Mucosa of stomach (tissue), 1 donor: Measurements from ENCODE around the gene ATG5.
"Not testable (repeated sequence)": the region's sequence is repeated elsewhere in the genome, so short reads cannot be mapped to it uniquely, and the experiment has no call there.

Source experiments
- H3K27me3 ChIP-seq: one replicate; pipeline ENCODE4 v1.7.0; 2013; ENCODE audit warnings: mild to moderate bottlenecking, low read length; ENCODE audit not compliant: control insufficient read depth, insufficient read depth
- H3K36me3 ChIP-seq: one replicate; pipeline ENCODE4 v1.7.0; 2013; ENCODE audit warnings: low read length; ENCODE audit not compliant: control insufficient read depth, insufficient read depth
- H3K4me1 ChIP-seq: one replicate; pipeline ENCODE4 v1.7.0; 2013; ENCODE audit warnings: mild to moderate bottlenecking, low read length; ENCODE audit not compliant: control insufficient read depth, insufficient read depth
- H3K4me3 ChIP-seq: one replicate; pipeline ENCODE4 v1.7.0; 2013; ENCODE audit warnings: low read length
- H3K9ac ChIP-seq: one replicate; pipeline ENCODE4 v1.7.0; 2013; ENCODE audit warnings: mild to moderate bottlenecking, low read length, moderate library complexity
- H3K9me3 ChIP-seq: one replicate; pipeline ENCODE4 v1.7.0; 2013; ENCODE audit warnings: mild to moderate bottlenecking, low read length, moderate library complexity; ENCODE audit not compliant: control insufficient read depth
- donor health status: Pancreatic carcinoma.

ATG5 gene

DNA sequence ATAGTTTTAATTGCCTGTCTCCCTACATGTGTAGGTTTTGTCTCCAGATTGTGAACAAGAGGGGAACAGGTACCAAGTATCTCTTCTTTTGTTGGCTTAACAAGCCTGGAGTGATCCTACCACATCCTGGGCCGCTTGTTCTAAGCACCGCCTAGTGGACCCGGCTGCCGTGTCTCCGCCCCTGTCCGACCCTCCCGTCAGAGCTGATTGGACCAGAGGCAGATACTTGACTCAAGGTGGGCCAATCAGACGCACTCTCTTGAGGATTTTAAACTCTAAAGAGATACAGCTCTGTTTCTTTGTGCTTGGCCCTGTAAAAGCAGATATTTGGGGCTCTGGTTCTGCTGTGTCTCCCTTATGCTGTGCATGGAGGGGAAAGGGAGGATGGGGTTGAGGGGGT lies 171.2 kb downstream of the ATG5 start:
- Histone ChIP-seq H3K4me3 (no peak overlapping the region), H3K27me3 (no peaks in the 10 kb centered on the region), H3K9ac (no peak overlapping the region), H3K9me3 (no peaks in the 10 kb centered on the region), H3K36me3 (no peaks in the 10 kb centered on the region), H3K4me1 (no peaks in the 10 kb centered on the region)

DNA sequence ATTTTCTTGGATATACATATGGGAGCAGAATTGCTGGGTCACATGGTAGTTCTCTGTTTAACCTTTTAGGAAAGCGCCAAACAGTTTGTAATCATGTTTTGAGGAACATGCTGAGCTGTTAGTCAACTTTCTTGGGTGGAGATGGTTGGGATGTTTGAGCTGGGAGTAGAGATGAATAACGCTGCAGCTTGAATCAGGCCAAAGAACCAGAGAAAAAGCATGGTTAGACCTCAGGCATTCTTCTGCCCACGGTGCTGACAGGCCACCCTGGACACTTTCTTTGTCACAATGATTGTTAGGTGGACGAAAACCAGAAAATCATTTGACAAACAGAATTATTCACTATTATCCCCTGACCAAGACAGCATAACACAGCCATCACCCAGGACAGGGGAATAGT lies 172.6 kb downstream of the ATG5 start:
- H3K9me3 ChIP-seq = no peaks in the 10 kb centered on the region
- H3K4me1 ChIP-seq = no peaks in the 10 kb centered on the region
- no peaks in the 10 kb centered on the region for H3K27me3 ChIP-seq
- no peak overlapping the region for H3K9ac ChIP-seq
- H3K36me3 ChIP-seq = no peaks in the 10 kb centered on the region
- no peak overlapping the region for H3K4me3 ChIP-seq

DNA sequence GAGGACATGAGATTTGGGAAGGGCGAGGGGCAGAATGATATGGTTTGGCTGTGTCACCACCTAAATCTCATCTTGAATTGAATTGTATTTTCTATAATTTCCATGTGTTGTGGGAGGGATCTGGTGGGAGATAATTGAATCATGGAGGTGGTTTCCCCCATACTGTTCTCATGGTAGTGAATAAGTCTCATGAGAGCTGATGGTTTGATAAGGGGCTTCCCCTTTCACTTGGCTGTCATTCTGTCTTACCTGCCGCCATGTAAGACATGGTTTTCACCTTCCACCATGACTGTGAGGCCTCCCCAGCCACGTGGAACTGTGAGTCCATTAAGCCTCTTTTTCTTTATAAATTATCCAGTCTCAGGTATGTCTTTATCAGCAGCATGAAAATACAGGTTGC lies 173.1 kb downstream of the ATG5 start:
- not testable (repeated sequence) for H3K9ac ChIP-seq, H3K36me3 ChIP-seq, H3K9me3 ChIP-seq, H3K27me3 ChIP-seq, H3K4me3 ChIP-seq, H3K4me1 ChIP-seq

DNA sequence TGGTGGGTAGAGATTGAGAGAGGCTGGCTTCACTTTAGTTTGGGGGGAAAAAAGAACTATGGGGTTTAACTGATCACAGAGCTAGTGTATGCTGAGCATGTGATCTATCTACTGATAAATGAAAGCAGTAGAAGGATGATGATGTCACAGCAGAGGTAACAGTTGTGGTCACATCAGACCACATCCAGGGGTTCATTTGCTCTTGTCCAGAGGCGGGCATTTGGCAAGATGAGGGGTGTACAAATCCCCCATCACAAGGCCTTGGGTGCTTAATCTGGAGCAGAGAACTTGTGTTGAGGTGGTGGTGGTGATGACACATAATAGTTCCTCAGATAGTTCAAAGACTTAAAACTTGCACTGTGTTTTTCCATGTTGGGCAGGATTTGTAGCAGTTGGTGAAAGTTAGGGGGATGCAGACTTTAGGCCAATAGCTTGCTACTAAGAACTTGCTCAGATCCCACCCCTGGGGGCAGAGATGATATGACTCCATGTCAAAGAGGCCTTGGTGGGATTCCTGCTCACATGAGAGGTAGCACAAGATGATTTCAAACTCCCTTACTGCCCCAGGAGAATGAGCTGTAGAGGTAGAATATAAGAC lies 176.0 kb downstream of the ATG5 start:
- Histone ChIP-seq H3K4me3 (no peak overlapping the region), H3K27me3 (no peaks in the 10 kb centered on the region), H3K36me3 (no peaks in the 10 kb centered on the region), H3K9ac (no peak overlapping the region), H3K4me1 (no peaks in the 10 kb centered on the region), H3K9me3 (no peaks in the 10 kb centered on the region)

DNA sequence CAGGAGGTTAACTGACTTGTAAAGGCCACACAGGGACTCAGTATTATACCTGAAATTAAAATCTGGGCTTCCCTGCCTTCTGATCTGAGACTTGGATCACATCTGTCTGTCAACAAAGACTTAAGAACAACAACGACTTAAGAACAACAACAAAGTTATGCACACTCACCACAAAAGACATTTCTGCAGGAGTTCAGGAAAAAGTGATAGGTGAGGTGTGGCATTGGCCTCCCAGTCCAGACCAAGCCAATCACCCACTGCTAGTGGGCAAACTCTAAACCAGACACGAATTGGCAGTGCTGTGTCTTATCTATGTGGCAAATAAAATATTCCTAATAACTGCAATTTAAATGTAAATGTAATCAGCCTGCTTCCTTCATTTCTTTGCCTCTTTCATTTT lies 178.1 kb downstream of the ATG5 start:
- H3K9me3 ChIP-seq = no peaks in the 10 kb centered on the region
- no peaks in the 10 kb centered on the region for H3K27me3 ChIP-seq
- H3K4me1 ChIP-seq = no peaks in the 10 kb centered on the region
- H3K36me3 ChIP-seq = no peaks in the 10 kb centered on the region
- no peak overlapping the region for H3K9ac ChIP-seq
- no peak overlapping the region for H3K4me3 ChIP-seq

DNA sequence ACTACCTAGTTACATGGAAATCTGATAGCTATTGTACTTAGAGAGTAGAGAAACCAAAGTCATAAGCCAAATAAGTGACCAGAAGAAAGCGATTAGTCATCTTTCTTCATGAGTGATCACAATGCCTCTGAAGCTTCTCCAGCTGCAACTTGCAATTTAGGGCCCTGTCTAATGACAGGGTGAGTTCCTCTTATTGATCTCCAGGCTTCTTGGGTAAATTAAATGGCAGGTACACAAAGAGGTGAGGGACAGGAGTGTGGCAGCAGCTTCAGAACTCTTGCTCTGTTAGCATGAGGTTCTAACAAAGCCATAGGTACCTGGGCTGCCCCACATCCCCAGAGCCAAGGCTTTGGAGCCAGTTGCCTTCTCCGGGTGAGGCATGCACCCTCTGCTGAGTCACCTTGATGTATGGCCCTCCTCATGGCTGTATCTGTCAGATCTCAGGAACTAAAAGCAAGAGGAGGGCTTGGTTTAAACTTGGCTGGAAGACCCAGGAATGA lies 178.7 kb downstream of the ATG5 start:
- Histone ChIP-seq H3K36me3 (no peaks in the 10 kb centered on the region), H3K4me1 (no peaks in the 10 kb centered on the region), H3K9me3 (no peaks in the 10 kb centered on the region), H3K9ac (no peak overlapping the region), H3K27me3 (peaks cover 3% of the 10 kb centered on the region), H3K4me3 (no peak overlapping the region)

DNA sequence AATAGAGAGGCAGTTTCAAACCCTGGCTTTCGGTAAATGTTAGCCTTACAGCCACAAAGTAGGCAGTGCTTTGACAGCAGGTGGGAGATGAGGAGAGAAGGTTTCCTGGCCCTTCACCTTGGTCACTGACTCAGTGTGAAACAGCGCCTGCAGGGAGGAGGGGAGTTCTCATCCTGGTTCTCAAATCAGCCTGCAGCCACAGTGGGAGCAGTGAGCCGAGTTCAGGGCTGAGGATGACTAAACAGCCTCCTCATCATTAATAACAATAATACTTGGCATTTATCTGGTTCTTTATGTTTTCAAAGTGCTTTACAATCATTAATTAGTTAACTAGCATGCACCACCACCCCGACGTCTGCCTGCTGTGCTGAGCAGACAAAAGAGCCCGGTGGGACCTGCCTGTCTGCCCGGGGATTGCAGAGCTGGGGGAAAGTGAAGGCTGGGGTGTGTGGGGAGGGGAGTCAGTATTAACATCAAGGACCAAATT lies 179.8 kb downstream of the ATG5 start:
- H3K4me1 ChIP-seq = no peaks in the 10 kb centered on the region
- H3K4me3 ChIP-seq = no peak overlapping the region
- peaks cover 4% of the 10 kb centered on the region for H3K27me3 ChIP-seq
- no peak overlapping the region for H3K9ac ChIP-seq
- no peaks in the 10 kb centered on the region for H3K36me3 ChIP-seq
- H3K9me3 ChIP-seq = no peaks in the 10 kb centered on the region

DNA sequence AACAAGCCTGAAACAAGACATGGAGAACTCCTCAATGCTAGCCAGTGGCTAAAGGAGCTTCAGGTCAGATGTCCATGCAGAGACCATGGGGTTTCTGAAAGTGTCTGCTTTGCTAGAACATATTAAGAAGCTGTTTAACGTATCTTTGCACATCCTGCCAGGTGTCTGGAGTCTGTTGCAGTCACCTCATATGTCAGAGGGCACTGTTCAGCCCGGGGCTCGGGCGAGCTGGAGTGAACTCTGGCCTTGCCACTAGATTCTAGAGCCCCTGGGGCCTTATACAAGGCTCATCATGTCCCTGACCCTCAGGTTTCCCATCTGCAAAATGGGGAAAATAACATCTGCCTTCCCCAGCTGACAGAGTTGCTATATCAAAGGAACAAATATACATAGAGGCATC lies 180.4 kb downstream of the ATG5 start:
- no peak overlapping the region for H3K4me3 ChIP-seq
- H3K9me3 ChIP-seq = no peaks in the 10 kb centered on the region
- no peaks in the 10 kb centered on the region for H3K4me1 ChIP-seq
- peaks cover 4% of the 10 kb centered on the region for H3K27me3 ChIP-seq
- H3K9ac ChIP-seq = no peak overlapping the region
- H3K36me3 ChIP-seq = no peaks in the 10 kb centered on the region

DNA sequence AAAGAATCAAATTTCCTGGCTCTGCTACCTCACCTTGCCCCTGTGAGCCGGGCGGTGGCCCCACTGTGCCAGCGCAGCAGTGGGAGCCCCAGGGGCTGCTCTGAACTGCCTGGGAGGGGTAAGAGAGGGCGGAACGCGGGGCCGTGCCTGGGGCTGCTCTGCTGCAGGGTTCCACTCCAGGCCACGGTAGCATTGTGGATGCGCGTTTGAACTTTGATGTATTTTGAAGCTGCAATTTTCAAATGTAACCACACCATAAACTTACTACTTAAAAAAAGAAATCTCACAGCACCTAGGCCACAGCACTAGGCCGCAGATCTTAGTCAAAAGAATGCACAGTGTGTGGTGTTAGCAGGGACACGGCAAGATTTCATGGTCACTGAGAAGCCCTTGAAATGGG lies 181.9 kb downstream of the ATG5 start:
- Histone ChIP-seq H3K9ac (no peak overlapping the region), H3K4me3 (no peak overlapping the region), H3K27me3 (peaks cover 4% of the 10 kb centered on the region), H3K4me1 (no peaks in the 10 kb centered on the region), H3K9me3 (no peaks in the 10 kb centered on the region), H3K36me3 (no peaks in the 10 kb centered on the region)

DNA sequence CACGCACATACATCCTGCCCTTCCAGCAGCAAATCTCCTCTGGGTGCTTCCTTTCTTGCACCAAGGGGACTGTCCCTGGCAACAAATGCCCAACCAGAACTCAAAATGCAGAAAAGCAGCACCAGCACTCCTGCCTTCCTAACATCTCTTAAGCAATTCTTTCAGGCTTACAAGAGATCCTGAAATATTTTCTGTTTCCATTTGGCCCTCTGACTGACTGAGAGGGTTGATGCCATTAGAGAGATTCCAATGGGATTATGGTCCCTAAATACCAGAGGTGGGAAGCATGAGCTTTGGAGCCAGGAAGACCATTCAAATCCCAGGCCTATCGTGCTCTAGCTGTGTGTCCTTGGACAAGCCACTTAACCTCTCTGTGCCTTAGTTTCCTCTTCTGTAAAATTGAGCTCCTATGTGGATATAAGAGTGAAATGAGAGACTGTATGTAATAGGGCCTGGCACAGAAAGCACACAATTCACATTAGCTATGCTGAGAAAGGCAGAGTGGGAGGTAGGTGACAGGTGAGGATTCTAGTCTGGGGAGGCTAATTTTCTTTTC lies 182.6 kb downstream of the ATG5 start:
- Histone ChIP-seq H3K9ac (no peak overlapping the region), H3K27me3 (peaks cover 4% of the 10 kb centered on the region), H3K36me3 (no peaks in the 10 kb centered on the region), H3K4me3 (no peak overlapping the region), H3K9me3 (no peaks in the 10 kb centered on the region), H3K4me1 (no peaks in the 10 kb centered on the region)

DNA sequence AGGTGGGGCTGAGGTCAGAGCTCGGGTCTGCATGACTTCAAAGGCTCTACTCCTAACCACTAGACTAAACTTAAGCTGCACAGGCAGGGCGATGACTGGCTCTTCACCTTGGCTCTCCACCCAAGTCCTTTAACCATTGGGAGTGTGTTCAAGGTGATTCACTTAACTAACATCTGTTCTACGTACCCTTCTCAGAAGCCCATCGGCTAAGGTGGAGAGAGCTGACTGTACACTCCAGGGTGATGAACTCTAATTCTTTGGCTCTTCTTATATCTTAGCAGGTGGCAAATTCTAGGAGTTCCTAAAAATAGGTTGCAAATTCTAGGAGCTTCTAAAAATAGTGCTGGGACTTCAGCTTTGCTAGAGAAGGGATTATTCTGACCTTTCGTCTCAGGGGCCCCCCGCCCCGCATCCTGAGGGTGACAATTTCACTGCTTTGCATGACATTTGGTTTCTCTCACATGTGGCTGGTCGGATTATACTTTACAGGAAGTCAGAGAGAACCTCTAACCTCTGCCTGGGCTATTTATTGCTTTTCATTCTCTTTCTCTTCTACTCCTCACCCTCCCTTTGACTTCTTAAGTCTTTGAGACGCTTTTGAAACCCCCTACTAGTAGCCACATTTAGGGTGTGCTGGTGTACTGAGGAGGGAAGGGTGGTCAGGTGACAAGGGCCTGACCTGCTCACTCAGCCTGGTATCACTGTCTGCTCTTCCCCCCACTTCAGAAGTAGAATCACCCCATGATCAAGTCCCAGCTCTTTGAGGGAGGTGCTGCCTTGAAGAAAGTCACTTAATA lies 183.9 kb downstream of the ATG5 start:
- Histone ChIP-seq H3K4me1 (no peaks in the 10 kb centered on the region), H3K9me3 (no peaks in the 10 kb centered on the region), H3K4me3 (no peak overlapping the region), H3K27me3 (peaks cover 4% of the 10 kb centered on the region), H3K36me3 (no peaks in the 10 kb centered on the region), H3K9ac (no peak overlapping the region)

DNA sequence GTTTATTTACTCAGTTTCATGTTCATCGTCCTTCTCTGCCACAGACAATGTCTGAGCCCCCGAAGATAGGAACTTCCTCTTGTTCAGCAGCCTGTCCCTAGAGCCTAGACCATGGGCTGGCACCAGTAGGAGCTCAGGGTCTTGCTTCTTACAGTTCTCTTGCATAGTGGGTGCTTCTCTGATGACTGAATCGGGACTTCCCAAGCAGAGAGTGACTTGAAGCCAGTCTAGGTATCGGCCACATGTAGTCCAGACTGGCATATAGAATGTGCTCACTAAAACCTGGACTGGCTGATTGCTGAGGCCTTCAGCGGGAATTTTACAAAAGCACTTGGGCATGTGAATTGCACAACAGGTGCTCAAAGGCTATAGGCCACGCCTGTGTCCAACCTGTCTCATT lies 187.4 kb downstream of the ATG5 start:
- H3K4me1 ChIP-seq = no peaks in the 10 kb centered on the region
- no peak overlapping the region for H3K4me3 ChIP-seq
- H3K36me3 ChIP-seq = no peaks in the 10 kb centered on the region
- no peak overlapping the region for H3K9ac ChIP-seq
- peaks cover 4% of the 10 kb centered on the region for H3K27me3 ChIP-seq
- H3K9me3 ChIP-seq = no peaks in the 10 kb centered on the region
